H1 (cell line): ENCODE results near the gene DLG5. TPM values are rescaled to one million over a fixed set of nuclear protein-coding genes. Genes with fewer than 3 reads are reported as not detected.

Source experiments
- ATF3 ChIP-seq: IDR thresholded peaks from 2 replicates; pipeline ENCODE4 v1.6.1; 2011; ENCODE audit warnings: low read depth, mild to moderate bottlenecking, low read length; ENCODE audit not compliant: insufficient read depth
- CHD7 ChIP-seq: fragments of 300-600 bp; sonication (generic); IDR thresholded peaks from 2 replicates; pipeline ENCODE4 v1.7.1; 2012; ENCODE audit warnings: low read length, moderate library complexity, mild to moderate bottlenecking, inconsistent platforms; ENCODE audit not compliant: insufficient replicate concordance
- MAX ChIP-seq: IDR thresholded peaks from 2 replicates; pipeline ENCODE4 v1.6.1; 2012; ENCODE audit warnings: inconsistent platforms
- NRF1 ChIP-seq: IDR thresholded peaks from 2 replicates; pipeline ENCODE4 v1.6.1; 2011; ENCODE audit warnings: mild to moderate bottlenecking, low read depth, low read length, improper control_type of control experiment
- POLR2AphosphoS5 ChIP-seq: IDR thresholded peaks from 2 replicates; pipeline ENCODE4 v1.6.1; 2011; ENCODE audit warnings: low read depth, low read length
- SP1 ChIP-seq: IDR thresholded peaks from 2 replicates; pipeline ENCODE4 v1.6.1; 2011; ENCODE audit warnings: low read depth, low read length
- polyA plus RNA-seq, 7 experiments: library from polyadenylated mRNA; depleted of rRNA in 3 of 7; stranded (reverse) in 5 of 7; unstranded in 2 of 7; fragments of >200 nt in 5 of 7; fragments of 200-250 nt in 2 of 7; gene quantifications; 1 replicate in 5 of 7; 2 replicates in 1 of 7; 4 replicates in 1 of 7; pipeline versions ENCODE4 v1.2.1 to v1.2.3, GENCODE V29; 2011 to 2013; ENCODE audit warnings: missing spikeins in 2 of 7, mixed read lengths in 2 of 7
- total RNA-seq: library from RNA; stranded (reverse); fragmentation: NEBNext Ultra II Directional; extraction: Animal tissue kit (Norgen Biotek cat#: 25700); gene quantifications from 2 replicates; pipeline ENCODE4 v1.2.1, GENCODE V29; 2021

DLG5 gene
- total and polyA plus RNA-seq, 2 of the 8 experiments (the other 6 are each of a cell fraction or from before 2014, with no cell fraction given) = 15.6 to 71.4 TPM

GRCh38 chr10:77893386-77893785 lies 33.2 kb downstream of the DLG5 start (continued):
- no peak for TF ChIP-seq CHD7
- TF ChIP-seq SP1 = no peak
- TF ChIP-seq MAX = no peak
- TF ChIP-seq ATF3 = no peak
- no peak for TF ChIP-seq POLR2AphosphoS5
- TF ChIP-seq NRF1 = no peak
